Measurements from ENCODE around the gene KIF6.

GRCh38 chr6:39688494-39688893 lies 36.7 kb downstream of the KIF6 start:
- TF ChIP-seq EZH2 (IDR thresholded peaks at IDR 0.05) (no peak), POLR2AphosphoS5 (IDR thresholded peaks at IDR 0.05; ENCODE audit: borderline replicate concordance, low read depth, low read length) (no peak)
